ENCODE results near the gene SIRT2.
A peak's percentile ranks its signal among the peaks of the same experiment; 100 is the strongest.
"Not testable (repeated sequence)": the region's sequence is repeated elsewhere in the genome, so short reads cannot be mapped to it uniquely, and the experiment has no call there.

SIRT2 gene

DNA sequence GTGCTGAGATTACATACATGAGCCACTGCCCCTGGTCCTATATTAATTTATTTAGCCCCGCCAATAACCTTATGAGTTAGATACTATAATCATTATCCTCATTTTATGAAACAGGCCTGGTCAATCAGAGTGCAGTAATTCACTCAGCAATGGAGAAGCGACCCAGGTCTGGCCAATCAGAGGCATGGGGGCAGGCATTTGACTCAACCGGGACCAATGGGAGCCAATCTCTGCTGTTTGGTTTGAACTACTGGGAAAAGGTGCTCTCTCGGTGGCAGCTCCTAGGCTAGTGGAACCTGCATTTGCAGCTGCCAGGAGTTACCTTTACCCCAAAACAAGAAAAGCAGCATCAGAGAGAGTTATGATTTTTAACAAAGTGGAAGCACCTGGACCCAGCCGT, 6.6 kb downstream of the SIRT2 start:
- DNase-seq, result no peak

DNA sequence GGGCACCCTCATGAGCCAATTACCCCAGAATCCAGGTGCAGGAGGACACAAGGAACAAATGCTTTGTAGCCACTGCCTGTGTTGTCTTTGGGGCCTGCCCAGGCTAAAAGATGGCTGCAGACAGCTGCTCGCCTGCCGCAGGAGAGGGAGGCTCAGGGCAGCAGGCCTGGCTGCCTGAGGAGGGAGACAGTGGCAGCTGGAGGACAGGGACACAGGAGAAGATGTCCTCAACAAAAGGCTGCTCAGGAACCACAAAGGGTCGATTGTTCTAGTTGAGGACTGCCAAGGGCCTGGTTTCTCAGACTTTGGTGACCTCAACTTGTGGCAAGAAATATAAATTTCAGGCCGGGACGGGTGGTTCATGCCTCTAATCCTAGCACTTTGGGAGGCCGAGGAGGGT, 7.6 kb downstream of the SIRT2 start:
- no peak for DNase-seq

DNA sequence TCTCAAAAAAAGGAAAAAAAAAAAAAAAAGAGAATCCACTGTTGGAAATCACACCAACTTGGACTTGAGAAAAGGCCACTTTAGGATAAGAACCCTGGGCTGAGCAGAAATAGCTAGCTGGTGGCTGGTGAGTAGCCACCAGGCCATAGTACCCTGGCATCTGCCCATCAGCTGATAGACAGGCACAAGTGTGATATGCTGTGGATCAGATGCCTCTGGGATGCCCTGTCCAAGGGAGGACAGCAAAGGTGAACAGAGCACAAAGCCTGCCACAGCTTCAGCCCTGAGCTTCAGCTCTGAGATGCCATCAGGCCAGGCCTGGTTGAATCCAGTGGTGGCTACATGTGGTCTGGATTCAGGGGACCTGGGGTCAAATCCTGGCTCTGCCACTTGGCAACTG, 8.7 kb downstream of the SIRT2 start:
- no peak for DNase-seq

DNA sequence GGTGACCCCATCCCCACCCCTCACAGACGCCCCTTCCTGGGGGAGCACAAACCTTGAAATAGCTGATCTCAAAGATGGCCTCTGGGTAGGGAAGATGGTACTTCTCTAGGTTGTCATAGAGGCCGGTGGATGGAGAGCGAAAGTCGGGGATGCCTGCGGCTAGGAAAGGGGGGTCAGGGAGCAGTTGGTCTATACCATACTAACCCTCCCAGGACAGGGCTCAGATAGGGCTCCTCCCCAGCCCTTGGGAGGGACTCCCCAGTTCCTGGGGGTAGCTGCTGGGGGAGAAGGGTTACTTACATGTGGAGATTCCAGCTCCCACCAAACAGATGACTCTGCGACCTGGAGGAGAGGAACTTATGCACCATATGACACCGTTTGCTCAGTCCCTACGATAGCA, 9.6 kb downstream of the SIRT2 start:
- DNase-seq, result no peak

DNA sequence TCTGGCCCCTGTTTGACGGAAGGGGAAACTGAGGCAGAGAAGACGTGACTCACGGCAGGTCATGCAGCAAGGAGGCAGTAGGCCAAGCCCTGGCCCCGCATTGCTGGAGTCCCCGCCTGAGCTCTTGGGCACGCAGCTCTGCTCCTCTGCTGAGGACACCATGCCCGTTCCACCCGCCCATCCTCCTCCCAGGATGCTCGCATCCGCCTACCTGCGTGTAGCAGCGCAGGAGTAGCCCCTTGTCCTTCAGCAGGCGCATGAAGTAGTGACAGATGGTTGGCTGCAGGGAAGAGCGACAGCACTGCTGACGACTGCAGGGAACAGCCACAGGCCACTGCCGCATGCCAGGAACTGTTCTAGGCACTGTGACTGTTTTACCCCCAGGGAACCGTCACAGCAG, 10.5 kb downstream of the SIRT2 start:
- DNase-seq, result no peak

DNA sequence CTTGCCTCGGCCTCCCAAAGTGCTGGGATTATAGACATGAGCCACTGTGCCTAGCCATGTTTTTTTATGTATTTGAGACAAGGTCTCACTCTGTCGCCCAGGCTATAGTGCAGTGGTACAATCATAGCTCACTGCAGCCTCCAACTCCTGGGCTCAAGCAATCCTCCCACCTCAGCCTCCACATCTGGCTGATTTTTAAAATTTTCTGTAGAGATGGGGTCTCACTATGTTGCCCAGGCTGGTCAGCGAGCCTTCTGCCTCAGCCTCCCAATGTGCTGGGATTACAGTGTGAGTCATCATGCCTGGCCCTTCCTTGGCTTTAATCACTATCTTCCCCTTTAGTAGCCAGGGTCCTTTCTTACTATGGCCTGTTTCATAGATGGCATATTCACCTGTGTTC, 14.7 kb downstream of the SIRT2 start:
- not testable (repeated sequence) for DNase-seq

DNA sequence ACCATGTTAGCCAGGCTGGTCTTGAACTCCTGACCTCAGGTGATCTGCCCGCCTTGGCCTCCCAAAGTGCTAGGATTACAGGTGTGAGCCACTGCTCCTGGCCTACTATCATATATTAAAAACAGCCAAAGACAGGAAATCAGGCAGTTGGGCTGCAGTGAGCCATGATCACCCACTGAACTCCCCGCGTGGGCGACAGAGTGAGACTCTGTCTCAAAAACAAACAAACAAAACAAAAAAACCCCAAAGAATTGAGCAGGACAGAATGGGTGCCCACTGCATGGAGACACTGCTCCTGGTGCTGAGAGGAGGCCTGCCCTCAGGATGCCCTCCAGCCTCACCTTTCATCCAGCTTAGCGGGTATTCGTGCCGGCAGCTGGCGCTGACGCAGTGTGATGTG, 16.1 kb downstream of the SIRT2 start:
- DNase-seq, result no peak

DNA sequence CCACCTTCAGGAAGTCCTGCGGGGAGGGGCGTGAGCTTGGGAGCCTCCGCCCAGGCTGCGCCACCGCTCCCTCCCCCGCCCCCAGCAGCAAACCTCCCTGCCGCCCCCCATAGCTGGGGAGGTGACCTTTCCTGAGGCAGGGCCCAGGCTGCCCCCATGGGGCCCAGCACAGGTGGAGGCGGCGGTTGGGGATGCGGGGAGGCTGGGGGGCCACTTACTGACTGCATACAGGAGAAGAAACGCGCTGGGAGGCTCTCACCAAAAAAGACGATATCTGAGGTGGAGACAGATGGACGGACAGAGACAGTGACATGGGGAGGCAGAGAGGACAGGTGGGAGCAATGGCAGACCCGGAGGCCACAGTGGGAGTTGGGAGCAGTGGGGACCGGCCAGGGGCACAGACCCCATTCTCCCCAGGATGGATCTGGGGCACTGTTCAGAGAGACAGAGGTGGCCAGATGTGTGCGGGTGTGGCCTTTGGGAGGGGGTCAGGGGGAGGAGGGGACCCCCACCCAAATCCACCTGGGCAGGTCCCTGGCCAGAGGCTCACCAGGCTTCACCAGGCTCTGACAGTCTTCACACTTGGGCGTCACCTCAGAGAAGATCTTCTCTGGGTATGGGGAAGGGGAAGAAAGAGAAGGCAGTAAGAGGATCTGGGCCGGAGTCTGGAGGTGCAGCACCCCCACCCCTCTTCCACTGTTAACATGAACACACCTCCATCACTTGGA, 18.4 kb downstream of the SIRT2 start:
- DNase-seq, result no peak

DNA sequence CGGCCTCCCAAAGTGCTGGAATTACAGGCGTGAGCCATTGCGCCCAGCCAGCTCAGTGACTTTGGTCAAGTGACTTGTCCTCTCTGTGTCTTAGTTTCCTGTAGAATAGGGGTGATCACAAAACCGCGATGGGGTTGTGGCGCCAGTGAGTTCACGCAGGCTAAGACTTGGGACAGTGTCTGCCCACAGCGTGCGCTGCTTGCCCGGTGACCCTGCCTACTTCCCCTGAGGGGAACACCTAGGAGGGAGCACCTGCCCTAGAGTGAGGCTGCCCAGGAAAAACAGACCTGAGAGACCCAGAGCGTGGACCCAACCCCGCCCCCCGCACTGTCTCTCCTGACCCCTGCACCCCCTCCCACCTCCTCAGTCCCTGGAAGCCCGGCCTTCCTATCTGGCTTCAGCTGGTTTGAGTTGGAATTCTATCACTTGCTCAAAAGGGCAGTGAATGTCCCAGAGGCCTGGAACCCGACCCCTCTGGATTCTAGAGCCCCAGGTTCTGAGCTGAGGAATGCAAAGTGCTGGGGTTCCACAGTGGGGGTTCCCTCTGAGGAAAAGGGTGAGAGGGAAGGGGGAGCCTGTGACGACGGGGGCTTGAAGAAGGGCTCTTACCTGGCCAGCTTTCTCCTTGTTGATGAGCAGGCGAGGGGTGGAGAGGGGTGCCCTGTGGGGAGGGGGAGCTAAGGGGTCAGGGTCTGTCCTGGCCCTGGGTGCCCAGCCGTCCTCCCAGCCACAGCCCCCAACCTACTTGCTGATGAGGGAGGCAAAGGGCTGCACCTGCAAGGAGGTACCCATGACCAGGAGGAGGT, 19.1 kb downstream of the SIRT2 start:
- DNase-seq, result no peak

DNA sequence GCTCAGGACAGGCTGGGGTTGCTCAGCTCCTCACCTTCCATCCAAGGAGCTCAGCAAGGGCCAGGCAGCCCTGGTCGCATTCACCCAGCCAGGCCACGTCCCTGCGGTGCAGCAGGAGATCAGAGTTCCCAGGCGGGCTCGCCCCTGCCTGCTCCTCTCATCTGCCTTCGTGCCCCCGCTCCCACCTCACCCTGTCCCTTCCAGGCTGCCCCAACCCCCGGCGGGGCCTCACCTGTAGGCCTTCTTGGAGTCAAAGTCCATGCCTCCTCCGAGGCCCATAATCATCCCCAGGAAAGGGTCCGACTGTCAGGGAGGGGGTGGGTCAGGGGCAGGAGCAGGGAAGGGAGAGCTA, 20.0 kb downstream of the SIRT2 start:
- DNase-seq, result no peak

DNA sequence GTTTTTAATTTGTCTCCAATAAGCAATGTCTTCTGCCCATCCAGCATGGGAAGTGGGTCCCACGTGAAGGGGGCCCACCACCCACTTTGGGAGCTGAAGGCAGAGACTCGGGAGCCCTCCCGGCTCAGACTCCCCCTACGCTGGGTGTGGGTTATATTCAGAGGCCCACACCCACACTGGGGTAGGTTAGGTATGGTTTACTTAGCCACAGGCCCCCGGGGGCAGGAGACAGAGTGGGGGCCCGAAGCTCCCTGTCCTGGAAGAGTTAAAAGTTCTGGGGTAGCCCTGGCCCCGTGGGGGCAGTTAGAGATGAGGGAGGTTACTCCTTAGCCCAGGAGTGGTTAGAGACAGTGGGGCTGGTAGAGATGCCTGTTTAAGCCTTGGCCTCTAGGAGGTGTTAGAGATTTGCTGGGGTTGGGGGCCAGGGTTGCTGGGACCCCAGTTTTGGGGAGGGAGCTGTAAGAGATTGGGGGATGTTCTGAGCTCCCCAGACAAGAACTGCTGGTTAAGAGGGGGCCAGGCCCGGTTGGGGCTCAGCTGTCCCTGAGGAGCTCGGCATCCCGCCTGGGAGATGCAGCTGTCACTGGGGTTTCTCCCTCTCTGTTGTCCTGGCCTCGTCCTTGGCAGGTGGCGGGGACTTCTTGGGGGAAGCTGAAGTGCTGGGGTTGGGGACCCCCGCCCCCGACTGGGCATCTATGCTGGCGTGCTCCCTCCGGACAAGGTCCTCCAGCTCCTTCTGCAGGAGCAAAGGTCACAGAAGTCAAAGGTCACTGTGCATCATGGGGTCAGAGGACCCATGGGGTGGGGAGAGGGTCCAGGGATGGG, 20.6 kb downstream of the SIRT2 start:
- no peak for DNase-seq

DNA sequence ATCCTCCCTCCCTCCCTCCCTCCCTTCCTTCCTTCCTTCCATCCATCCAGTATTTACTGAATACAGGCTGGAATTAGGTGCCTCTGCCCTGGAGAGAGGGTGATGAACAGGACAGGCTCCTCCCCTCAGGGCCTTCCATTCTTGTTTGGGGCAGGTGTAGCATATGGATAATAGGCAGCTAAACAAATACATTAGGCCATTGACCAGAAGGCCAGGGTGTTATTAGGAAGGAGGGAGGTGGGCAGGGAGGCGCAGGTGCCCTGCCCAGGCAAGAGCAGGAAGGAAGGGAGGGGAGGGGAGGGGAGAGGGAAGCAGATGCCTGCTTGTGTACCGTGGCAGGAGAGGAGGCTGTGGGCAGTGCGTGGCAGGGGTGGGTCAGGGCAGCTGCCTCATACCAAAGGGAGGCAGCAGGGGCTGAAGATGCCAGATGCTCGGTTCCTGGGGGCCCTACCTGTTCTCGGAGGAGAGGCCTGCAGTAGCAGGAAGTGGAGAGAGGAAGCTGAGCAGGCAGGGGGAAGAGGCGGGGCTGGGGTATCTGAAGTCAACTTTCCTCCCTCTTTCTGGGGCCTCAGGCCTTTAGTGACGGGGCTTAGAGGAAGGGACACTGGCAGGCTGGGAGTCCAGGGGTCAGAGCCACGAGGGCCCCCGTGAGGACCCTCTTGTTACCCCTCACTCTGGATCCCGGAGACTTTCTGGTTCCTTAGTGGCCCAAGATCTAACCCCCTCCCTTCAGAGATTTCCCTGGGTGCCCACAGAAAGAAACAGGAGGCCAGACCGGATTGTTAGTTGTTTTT, 21.4 kb downstream of the SIRT2 start, which contains the start of gene RINL:
Gene RINL, minus strand, starts transcription at position 495 of the 794 bp plus-strand sequence. CDS start 1,533 bp downstream, outside the sequence.
- peak; percentile 76 for DNase-seq

DNA sequence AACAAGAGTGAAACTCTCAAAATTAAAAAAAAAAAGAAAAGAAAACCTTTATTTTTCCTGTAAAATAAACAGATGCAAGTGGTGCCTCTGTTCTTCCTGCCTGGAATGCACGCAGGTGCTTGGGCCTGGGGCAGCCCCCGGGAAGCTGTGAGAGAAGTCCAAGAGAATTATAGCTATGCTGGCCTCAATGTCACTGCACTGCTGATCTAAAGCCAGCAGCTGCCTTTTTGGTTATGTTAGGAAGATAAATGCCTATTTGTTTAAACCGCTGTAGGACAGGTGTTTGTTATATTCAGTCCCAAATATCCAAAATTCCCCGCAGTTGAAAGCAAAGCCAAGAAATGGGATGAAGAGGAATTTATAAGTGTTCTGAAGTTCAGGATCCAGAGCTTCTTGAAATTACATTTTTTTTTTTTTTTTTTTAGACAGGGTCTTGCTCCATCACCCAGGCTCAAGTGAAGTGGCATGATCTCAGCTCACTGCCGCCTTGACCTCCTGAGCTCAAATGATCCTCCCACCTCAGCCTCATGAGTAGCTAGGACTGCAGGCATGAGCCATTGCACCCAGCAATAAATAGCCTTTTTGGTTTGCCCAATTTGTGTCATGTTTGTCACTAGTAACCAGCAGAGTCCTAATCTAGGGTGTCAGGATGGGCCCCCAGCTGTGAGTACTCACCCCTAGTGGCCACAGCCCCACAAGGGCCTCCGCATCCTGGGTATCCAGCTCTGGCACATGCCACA, 23.6 kb downstream of the SIRT2 start:
- no peak for DNase-seq

DNA sequence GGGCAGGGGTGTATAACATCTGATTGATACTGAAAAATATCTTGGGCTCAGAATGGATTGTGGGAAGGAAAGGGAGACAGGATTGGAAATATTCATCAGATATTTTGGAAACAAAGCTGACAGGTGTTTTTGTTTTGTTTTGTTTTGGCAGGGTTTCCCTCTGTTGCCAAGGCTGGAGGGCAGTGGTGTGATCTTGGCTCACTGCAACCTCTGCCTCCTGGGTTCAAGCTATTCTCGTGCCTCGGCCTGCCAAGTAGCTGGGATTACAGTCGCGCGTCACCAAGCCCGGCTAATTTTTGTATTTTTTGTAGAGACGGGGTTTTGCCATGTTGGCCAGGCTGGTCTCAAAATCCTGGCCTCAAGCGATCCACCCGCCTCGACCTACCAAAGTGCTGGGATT, 26.0 kb downstream of the SIRT2 start:
- not testable (repeated sequence) for DNase-seq

DNA sequence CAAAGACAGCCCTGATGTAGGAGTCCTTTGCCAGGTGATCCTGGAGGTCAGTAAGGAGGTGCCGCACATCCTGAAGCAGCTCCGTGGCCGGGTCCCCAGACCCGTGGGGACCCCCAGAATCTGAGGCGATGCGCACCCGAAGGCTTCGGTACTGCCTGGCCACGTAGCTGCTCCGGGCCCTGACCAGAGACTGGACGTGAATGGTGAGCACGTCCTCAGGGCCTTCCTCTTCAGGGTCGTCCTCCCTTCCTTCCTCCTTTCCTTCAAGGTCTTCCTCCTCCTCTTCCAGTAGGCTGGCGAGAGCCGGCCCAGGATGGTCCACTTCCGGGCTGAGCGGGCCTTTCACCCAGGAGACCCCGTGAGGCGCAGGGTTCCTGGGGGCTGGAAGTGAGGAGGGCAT, 28.8 kb downstream of the SIRT2 start:
- DNase-seq, result no peak

DNA sequence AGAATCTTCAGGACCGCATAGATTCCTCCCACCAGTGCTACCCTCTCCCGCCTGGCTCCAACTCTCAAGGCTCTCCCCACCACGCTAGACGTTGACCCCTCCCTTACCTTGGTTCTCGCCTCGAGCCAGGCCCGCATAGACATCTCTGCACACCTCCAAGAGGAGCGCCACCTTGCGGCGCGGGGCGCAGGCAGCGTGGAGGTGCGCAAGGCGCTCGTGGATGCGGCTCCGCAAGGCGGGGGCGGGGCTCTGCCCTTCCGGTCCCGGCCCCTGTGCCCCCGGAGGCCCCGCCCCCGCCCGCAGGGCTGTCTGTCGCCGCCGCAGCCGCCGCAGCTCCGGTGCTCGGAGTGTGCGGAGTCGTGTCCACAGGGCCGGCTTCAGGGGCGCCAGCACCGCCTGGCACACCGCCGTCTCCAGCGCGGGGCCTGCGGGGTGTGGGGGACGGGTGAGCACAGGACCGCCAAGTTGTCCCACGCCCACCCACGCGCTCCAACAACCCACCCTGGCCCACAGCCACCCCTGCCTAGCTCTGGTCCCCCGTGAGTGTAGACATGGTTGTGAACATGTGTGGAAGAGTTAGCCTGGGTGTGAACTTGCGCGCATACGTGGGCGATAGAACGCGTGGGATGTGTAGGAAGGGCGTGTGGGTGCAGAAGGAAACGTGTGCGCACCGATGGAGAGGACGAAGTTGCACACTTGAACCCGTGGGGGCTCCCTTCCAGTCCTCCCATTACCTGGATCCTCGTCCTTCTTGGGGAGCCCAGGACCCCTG, 29.4 kb downstream of the SIRT2 start:
- DNase-seq, result peak; percentile 92

DNA sequence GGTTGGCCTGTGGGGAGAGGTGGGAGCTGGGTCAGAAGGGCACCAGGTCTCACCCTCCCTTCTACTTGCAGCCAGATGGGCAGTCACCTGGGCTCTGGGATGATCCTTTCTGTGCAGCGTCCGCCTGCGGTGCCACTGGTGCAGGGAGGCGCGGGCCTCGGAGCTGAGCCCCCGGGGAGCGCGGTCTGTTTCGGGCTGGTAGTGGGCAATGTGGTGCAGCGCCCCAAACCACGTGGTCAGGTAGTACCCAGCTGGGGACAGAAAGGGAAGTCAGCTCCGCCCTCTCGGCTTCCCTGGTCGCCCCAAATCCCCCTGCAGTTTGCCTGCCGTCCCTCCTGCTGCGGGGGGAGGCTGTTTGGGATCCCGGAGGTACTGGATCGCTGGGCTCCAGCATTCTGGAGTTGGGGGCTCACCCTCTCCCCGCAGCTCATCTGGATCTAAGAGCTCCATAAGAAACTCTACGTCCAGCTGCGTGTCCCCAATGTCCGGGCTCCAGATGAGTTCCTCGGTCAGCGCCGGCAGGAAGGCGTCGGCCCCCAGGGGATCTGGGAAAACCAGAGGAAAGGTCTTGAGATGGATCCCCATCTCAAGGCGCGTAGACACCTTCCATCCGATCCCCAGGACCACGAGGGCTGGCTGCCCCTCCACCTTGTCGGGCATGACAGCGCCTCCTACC, 30.1 kb downstream of the SIRT2 start:
- peak; percentile 27 for DNase-seq

DNA sequence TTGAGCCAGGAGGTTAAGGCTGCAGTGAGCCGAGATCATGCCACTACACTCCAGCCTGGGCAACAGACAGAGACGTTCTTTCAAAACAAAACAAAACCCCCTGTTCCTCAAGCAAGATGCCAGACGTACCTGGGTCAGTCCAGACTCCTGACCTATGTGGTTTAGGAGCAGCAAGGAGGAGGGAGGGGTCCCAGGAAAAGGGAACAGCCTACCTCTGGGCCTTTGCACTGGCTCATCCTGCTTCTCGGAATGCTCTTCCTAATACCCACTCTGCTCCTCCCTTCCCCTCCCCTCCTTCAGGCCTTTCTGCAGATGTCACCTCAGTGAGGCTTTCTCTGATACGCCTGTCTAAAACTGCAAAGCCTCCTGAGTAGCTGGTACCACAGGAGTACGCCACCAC, 30.9 kb downstream of the SIRT2 start:
- no peak for DNase-seq

DNA sequence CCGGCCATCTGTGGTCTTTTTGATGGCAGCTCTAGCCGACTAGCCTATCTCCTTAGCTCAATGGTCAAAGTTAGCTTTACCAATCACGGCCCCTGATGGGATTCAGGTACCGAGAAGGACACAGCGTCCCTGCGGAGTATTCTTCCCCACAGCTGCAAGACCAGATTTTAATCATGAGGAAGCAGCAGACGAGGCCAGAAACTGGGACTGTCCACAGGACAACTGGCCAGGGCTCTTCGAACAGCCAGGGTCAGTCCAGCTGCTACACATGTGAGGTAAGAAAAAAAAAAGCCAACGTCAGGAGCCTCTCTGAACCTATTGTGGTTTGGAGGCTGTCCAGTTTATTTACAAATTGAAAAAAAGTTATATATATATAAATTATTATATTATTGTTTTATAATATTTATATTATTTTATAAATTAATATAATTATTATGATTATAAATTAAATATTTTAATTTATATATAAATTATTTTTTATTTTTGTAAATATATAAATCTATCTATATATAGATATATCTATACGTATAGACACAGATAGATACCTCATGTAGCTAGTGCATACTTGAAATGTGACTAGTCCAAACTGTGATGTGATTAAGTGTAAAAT, 32.1 kb downstream of the SIRT2 start:
- DNase-seq, result no peak
